ENCODE data around the gene ATP2B3. TPM values are rescaled to one million over a fixed set of nuclear protein-coding genes. Genes with fewer than 3 reads are reported as not detected.

Gene ATP2B3
- total RNA-seq, 1 experiment from 2014 or later: 0.21 TPM

DNA sequence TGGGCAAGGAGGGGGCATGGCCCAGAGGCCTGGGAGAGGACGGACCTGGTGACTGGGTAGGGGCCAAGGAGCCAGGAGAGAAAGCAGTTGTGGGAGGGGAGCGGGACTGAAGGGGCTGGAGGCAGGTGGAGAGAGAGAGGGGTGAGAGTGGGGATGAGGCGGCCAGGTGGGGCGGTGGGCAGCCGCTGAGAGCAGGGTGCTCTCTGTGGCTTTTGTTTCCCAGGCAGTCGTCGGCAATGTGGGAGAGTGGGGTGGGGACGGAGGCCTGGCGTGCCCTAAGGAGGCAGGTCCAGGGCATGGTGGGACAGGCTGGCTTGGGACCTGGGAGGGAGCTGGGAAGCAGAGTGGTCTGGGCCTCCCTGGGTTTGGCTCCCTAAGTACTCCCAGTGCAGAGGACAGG is 3.2 kb upstream of the ATP2B3 start:
- intact Hi-C loops (cut with micrococcal nuclease; ENCODE audit: unreplicated experiment): no loop called here
- Histone ChIP-seq H3K4me1 (ENCODE audit: control insufficient read depth, insufficient read depth, low read length) (no peaks in the 10 kb centered on the region; the same call in 1 of the 2 replicates), H3K4me3 (ENCODE audit: low read depth in 2 of 2, low read length in 2 of 2) (no peak overlapping the region), H3K27me3 (ENCODE audit: control insufficient read depth, insufficient read depth, low read length) (no peaks in the 10 kb centered on the region; the same call in 1 of the 2 replicates), H3K27ac (ENCODE audit: low read length) (no peak overlapping the region), H3K9me3 (ENCODE audit: control insufficient read depth, insufficient read depth, low read depth, low read length) (no peaks in the 10 kb centered on the region), H3K36me3 (ENCODE audit: control insufficient read depth, insufficient read depth, low read length) (no peaks in the 10 kb centered on the region)
- BruUV-seq (replicated peaks): no TSS peak
- TF ChIP-seq SIN3A (IDR thresholded peaks at IDR 0.05; ENCODE audit: borderline replicate concordance, insufficient read depth, low read depth, low read length): no peak
- TF ChIP-seq TCF7L2 (IDR thresholded peaks at IDR 0.05; ENCODE audit: low read depth, low read length): no peak
- TF ChIP-seq POLR2AphosphoS5 (IDR thresholded peaks at IDR 0.05; ENCODE audit: low read depth, low read length): no peak
- TF ChIP-seq, protein P1, sequence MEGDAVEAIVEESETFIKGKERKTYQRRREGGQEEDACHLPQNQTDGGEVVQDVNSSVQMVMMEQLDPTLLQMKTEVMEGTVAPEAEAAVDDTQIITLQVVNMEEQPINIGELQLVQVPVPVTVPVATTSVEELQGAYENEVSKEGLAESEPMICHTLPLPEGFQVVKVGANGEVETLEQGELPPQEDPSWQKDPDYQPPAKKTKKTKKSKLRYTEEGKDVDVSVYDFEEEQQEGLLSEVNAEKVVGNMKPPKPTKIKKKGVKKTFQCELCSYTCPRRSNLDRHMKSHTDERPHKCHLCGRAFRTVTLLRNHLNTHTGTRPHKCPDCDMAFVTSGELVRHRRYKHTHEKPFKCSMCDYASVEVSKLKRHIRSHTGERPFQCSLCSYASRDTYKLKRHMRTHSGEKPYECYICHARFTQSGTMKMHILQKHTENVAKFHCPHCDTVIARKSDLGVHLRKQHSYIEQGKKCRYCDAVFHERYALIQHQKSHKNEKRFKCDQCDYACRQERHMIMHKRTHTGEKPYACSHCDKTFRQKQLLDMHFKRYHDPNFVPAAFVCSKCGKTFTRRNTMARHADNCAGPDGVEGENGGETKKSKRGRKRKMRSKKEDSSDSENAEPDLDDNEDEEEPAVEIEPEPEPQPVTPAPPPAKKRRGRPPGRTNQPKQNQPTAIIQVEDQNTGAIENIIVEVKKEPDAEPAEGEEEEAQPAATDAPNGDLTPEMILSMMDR (IDR thresholded peaks at IDR 0.05): no peak
- TF ChIP-seq, protein P2, sequence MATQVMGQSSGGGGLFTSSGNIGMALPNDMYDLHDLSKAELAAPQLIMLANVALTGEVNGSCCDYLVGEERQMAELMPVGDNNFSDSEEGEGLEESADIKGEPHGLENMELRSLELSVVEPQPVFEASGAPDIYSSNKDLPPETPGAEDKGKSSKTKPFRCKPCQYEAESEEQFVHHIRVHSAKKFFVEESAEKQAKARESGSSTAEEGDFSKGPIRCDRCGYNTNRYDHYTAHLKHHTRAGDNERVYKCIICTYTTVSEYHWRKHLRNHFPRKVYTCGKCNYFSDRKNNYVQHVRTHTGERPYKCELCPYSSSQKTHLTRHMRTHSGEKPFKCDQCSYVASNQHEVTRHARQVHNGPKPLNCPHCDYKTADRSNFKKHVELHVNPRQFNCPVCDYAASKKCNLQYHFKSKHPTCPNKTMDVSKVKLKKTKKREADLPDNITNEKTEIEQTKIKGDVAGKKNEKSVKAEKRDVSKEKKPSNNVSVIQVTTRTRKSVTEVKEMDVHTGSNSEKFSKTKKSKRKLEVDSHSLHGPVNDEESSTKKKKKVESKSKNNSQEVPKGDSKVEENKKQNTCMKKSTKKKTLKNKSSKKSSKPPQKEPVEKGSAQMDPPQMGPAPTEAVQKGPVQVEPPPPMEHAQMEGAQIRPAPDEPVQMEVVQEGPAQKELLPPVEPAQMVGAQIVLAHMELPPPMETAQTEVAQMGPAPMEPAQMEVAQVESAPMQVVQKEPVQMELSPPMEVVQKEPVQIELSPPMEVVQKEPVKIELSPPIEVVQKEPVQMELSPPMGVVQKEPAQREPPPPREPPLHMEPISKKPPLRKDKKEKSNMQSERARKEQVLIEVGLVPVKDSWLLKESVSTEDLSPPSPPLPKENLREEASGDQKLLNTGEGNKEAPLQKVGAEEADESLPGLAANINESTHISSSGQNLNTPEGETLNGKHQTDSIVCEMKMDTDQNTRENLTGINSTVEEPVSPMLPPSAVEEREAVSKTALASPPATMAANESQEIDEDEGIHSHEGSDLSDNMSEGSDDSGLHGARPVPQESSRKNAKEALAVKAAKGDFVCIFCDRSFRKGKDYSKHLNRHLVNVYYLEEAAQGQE (IDR thresholded peaks at IDR 0.05; ENCODE audit: insufficient read depth in 1 of 2, low read depth in 2 of 2, low read length in 1 of 2): no peak
- in situ Hi-C loops (cut with HindIII; ENCODE audit: low pct_unique_long_range_greater_than_20kb, low sequenced_read_pairs): no loop called here
- ATAC-seq (no peak), DNase-seq (ENCODE audit: low read depth, low spot score) (no peak)
- POLR2A ChIA-PET: no interaction called here
- CTCF ChIA-PET: no interaction called here

DNA sequence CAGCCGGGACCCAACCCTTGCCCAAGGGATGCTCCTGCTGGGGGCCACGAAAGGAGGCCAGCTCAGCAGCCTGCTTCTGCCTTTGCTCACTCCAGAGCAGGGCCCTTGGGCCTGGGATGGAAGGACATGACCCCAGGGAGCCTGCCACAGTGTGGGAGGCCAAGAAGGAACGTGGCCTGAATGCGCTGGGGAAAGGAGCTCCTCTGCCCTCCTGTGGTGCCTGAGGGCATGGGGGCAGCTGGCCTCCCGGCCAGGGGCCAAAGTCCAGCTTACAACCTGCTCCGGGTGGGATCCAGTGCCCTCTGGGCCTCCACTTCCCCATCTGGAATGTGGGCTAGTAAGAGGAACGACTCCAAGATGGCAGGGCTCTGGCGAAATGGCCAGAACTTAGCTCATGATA is 2.0 kb upstream of the ATP2B3 start:
- no peaks in the 10 kb centered on the region for H3K36me3 ChIP-seq (ENCODE audit: control insufficient read depth, insufficient read depth, low read length)
- no peak overlapping the region for H3K27ac ChIP-seq (ENCODE audit: low read length)
- ChIA-PET CTCF (interaction anchor here (0.8 kb wide), 1 partner anchor 8 kb away, joined by 8 read pairs; no protein-coding TSS in a partner anchor), POLR2A (no interaction called here)
- no peak for ATAC-seq
- in situ Hi-C loops (cut with HindIII; ENCODE audit: low pct_unique_long_range_greater_than_20kb, low sequenced_read_pairs) (no loop called here), intact Hi-C loops (cut with micrococcal nuclease; ENCODE audit: unreplicated experiment) (no loop called here)
- H3K4me3 ChIP-seq (ENCODE audit: low read depth in 2 of 2, low read length in 2 of 2): no peak overlapping the region
- no peaks in the 10 kb centered on the region; the same call in 1 of the 2 replicates for H3K27me3 ChIP-seq (ENCODE audit: control insufficient read depth, insufficient read depth, low read length)
- DNase-seq (ENCODE audit: low read depth, low spot score): no peak
- peaks cover 5% of the 10 kb centered on the region for H3K4me1 ChIP-seq (ENCODE audit: control insufficient read depth, insufficient read depth, low read length)
- BruUV-seq (replicated peaks): no TSS peak
- H3K9me3 ChIP-seq (ENCODE audit: control insufficient read depth, insufficient read depth, low read depth, low read length): no peaks in the 10 kb centered on the region
- TF ChIP-seq SIN3A (IDR thresholded peaks at IDR 0.05; ENCODE audit: borderline replicate concordance, insufficient read depth, low read depth, low read length) (no peak), TCF7L2 (IDR thresholded peaks at IDR 0.05; ENCODE audit: low read depth, low read length) (no peak), POLR2AphosphoS5 (IDR thresholded peaks at IDR 0.05; ENCODE audit: low read depth, low read length) (no peak)
- TF ChIP-seq, protein P1 (IDR thresholded peaks at IDR 0.05): no peak
- TF ChIP-seq, protein P2 (IDR thresholded peaks at IDR 0.05; ENCODE audit: insufficient read depth in 1 of 2, low read depth in 2 of 2, low read length in 1 of 2): no peak

All from Panc1 (cell line).